ENCODE measurements around the gene SLC2A13.

- no peak for TF ChIP-seq POLR2A (IDR thresholded peaks at IDR 0.05)
- TF ChIP-seq, protein P1, sequence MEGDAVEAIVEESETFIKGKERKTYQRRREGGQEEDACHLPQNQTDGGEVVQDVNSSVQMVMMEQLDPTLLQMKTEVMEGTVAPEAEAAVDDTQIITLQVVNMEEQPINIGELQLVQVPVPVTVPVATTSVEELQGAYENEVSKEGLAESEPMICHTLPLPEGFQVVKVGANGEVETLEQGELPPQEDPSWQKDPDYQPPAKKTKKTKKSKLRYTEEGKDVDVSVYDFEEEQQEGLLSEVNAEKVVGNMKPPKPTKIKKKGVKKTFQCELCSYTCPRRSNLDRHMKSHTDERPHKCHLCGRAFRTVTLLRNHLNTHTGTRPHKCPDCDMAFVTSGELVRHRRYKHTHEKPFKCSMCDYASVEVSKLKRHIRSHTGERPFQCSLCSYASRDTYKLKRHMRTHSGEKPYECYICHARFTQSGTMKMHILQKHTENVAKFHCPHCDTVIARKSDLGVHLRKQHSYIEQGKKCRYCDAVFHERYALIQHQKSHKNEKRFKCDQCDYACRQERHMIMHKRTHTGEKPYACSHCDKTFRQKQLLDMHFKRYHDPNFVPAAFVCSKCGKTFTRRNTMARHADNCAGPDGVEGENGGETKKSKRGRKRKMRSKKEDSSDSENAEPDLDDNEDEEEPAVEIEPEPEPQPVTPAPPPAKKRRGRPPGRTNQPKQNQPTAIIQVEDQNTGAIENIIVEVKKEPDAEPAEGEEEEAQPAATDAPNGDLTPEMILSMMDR (IDR thresholded peaks at IDR 0.05) = no peak
Observed at GRCh38 chr12:39959031-39959430, 146.8 kb downstream of the SLC2A13 start.

Data from lower leg skin (tissue), 3 donors.